Parathyroid adenoma (tissue), 2 donors: ENCODE data around the gene ECE1.

Experiments used
- H2AFZ ChIP-seq: fragments of 300-600 bp; sonication (generic); one replicate; pipeline ENCODE4 v1.7.0; 2017; ENCODE audit warnings: antibody characterized with exemption, mild to moderate bottlenecking
- H3K27ac ChIP-seq: fragments of 300-600 bp; sonication (generic); one replicate; pipeline ENCODE4 v1.7.0; 2017
- H3K27me3 ChIP-seq: fragments of 300-600 bp; sonication (generic); one replicate; pipeline ENCODE4 v1.7.0; 2017; ENCODE audit warnings: low read length; ENCODE audit not compliant: control insufficient read depth, insufficient read depth
- H3K36me3 ChIP-seq: fragments of 300-600 bp; sonication (generic); one replicate; pipeline ENCODE4 v1.7.0; 2017; ENCODE audit warnings: low read length; ENCODE audit not compliant: control insufficient read depth, insufficient read depth
- H3K4me1 ChIP-seq: fragments of 300-600 bp; sonication (generic); one replicate; pipeline ENCODE4 v1.7.0; 2017; ENCODE audit warnings: control low read depth
- H3K4me2 ChIP-seq: fragments of 300-600 bp; sonication (generic); one replicate; pipeline ENCODE4 v1.7.0; 2017; ENCODE audit warnings: low read length
- H3K4me3 ChIP-seq: fragments of 300-600 bp; sonication (generic); one replicate; pipeline ENCODE4 v1.7.0; 2017; ENCODE audit warnings: low read depth, low read length
- H3K79me2 ChIP-seq: fragments of 300-600 bp; sonication (generic); one replicate; pipeline ENCODE4 v1.7.0; 2017; ENCODE audit warnings: control low read depth
- H3K9ac ChIP-seq: fragments of 300-600 bp; sonication (generic); one replicate; pipeline ENCODE4 v1.7.0; 2017; ENCODE audit warnings: mild to moderate bottlenecking
- H3K9me3 ChIP-seq: fragments of 300-600 bp; sonication (generic); one replicate; pipeline ENCODE4 v1.7.0; 2017; ENCODE audit warnings: low read length; ENCODE audit not compliant: control insufficient read depth
- CTCF ChIP-seq: fragments of 300-600 bp; sonication (generic); IDR thresholded peaks from one replicate; pipeline ENCODE4 v1.7.0; 2017; ENCODE audit warnings: antibody characterized with exemption, mild to moderate bottlenecking
- donor health status: primary hyperparathyroidism.

The ECE1 gene

DNA sequence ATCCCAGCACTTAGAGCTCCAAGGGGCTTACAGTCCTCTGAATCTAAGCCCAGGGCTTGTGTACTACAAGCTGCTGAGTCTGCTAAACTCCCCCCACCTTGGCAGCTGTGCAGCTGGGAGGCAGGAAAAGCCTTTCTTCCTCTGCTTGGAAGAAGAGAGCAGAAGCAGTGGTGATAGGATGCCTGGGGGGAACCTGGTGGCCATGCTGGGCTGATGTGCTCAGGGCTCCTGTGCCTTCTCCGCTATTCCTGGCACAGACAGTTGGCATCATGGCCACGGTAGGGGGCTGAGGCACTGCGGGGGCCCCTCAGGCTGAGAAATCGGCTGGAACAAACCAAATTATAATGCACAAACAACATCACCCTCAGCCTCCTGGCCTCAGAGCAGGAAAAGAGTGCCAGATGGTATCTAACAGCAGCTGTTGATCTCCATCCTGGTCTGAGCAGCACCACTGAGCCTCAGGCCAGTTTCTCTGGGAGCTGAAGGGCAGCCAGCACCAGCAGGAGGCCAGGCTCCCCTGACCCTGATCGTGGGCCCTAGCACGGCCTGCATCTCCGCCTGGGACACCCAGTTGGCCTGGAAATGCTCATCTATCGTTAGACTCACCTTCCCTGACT is 35.8 kb downstream of the ECE1 start:
- H3K36me3 ChIP-seq: no peaks in the 10 kb centered on the region
- no peak overlapping the region for H2AFZ ChIP-seq
- no peak overlapping the region for H3K27ac ChIP-seq
- no peak overlapping the region for H3K4me3 ChIP-seq
- no peaks in the 10 kb centered on the region for H3K9me3 ChIP-seq
- H3K4me2 ChIP-seq: no peak overlapping the region
- H3K27me3 ChIP-seq: no peaks in the 10 kb centered on the region
- no peak overlapping the region for H3K9ac ChIP-seq
- no peak for TF ChIP-seq CTCF
- H3K4me1 ChIP-seq: no peaks in the 10 kb centered on the region
- no peaks in the 10 kb centered on the region for H3K79me2 ChIP-seq

DNA sequence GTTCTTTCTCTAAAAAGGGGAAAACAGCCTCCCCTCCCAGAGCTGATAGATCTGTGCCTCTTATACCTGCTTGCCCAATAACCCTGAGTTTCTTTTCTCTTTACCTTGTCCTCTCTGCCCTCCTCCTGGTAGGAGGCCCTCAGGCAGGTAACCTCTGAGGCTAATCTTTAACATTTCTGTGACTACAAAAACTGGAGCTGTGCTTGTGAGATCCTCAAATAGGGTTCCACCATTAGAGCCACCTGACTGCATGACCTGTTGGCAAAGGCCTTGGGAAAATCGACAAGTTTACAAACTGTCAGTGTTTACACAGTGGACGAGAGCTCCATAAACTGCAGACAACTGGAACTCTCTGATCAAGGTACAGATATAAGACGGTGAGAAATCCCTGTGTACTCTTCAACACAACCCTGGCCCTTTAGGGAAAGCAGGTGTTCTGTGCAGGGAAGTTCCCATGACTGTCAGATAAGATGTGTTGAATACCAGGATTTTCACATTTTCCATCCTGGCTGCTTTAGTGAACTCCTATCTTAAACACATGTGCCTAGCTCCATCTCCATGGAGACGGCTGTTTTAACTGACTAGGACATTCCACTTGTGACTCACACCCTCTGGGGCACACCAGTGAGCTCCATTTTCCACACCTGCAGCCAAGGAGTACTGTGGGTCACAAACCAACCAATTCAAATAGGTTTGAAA is 38.3 kb downstream of the ECE1 start:
- Histone ChIP-seq H2AFZ (no peak overlapping the region), H3K9me3 (no peaks in the 10 kb centered on the region), H3K36me3 (no peaks in the 10 kb centered on the region), H3K27me3 (no peaks in the 10 kb centered on the region), H3K4me2 (no peak overlapping the region), H3K9ac (no peak overlapping the region), H3K27ac (peak overlapping the region; percentile 29), H3K4me3 (no peak overlapping the region), H3K79me2 (no peaks in the 10 kb centered on the region), H3K4me1 (no peaks in the 10 kb centered on the region)
- TF ChIP-seq CTCF: no peak

DNA sequence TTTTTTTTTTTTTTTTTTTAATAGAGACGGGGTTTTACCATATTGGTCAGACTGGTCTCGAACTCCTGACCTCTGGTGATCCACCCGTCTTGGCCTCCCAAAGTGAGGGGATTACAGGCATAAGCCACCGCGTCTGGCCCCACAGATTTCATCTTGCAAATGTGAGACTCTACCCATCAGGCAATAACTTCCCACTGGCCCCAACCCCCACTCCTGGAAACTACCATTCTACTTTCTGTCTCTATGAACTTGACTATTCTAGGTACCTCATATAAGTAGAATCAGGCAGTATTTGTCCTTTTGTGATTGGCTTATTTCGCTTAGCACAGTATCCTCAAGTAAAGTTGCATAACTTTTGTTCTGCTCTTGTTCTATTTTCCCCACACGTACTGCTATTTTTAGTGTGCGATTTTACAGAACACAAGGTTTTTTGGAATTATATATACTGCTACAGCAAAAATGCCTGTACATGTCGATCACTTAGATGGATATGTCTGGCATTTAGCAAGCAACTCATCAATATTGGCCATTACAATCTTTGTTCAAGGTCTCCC is 40.2 kb downstream of the ECE1 start:
- Histone ChIP-seq H3K79me2 (no peaks in the 10 kb centered on the region), H3K36me3 (no peaks in the 10 kb centered on the region), H3K4me1 (no peaks in the 10 kb centered on the region), H2AFZ (no peak overlapping the region), H3K4me2 (no peak overlapping the region), H3K4me3 (no peak overlapping the region), H3K9me3 (no peaks in the 10 kb centered on the region), H3K27me3 (no peaks in the 10 kb centered on the region), H3K9ac (no peak overlapping the region), H3K27ac (no peak overlapping the region)
- TF ChIP-seq CTCF: no peak

DNA sequence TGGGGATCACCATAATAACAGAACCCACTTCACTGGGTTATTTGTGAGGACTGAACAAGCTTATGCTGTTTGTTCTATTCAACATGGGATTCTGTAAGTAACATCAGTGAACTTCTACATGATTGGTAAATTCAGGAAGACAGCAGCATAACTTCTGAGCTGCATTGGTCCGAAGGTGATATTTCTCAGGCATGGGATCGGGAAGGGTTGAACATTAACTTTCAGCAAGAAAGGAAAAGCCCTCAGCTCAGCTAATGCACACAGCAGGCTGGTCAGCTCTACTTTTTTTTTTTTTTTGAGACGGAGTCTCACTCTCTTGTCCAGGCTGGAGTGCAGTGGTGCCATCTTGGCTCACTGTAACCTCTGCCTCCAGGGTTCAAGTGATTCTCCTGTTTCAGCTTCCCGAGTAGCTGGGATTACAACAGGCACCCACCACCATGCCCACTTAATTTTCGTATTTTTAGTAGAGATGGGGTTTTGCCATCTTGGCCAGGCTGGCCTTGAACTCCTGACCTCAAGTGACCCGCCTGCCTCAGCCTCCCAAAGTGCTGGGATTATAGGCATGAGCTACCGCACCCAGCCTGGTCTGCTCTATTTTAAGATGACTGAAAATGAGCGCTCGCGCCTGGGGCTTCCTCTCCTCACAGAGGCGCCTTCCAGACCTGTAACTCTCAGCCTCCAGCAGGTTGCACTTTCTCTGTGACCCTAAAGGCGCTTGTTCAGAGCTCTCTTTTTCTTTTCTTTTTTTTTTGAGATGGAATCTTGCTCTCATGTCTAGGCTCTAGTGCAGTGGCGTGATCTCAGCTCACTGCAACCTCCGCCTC is 42.2 kb downstream of the ECE1 start:
- no peak overlapping the region for H3K4me3 ChIP-seq
- no peaks in the 10 kb centered on the region for H3K27me3 ChIP-seq
- no peak for TF ChIP-seq CTCF
- H3K9ac ChIP-seq: no peak overlapping the region
- no peaks in the 10 kb centered on the region for H3K36me3 ChIP-seq
- H3K79me2 ChIP-seq: no peaks in the 10 kb centered on the region
- H3K4me2 ChIP-seq: no peak overlapping the region
- no peaks in the 10 kb centered on the region for H3K9me3 ChIP-seq
- H2AFZ ChIP-seq: no peak overlapping the region
- H3K4me1 ChIP-seq: no peaks in the 10 kb centered on the region
- H3K27ac ChIP-seq: no peak overlapping the region
